Measurements from ENCODE around the gene VPS36.

DNA sequence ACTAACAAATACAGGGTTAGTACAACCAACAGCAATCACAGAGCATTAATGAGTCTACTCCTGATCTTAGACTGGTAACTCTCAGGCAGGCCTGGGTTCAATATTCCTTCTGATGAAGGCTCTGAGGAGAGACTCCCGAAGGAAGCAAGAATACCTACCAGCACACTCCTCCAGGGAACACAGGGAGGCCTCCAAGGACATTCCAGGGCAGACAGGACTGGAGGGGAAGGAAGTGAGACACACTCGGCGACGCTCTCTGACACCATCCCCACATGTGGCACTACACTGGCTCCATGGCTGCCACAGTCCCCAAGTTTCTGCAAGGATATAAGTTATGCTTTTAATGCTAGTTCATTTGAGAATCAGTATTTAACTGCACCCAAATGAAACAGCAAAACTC, 64.6 kb downstream of the VPS36 start:
- no peak for TF ChIP-seq OSR1 (CRISPR knock-in tag; IDR thresholded peaks at IDR 0.05)
- no peak for TF ChIP-seq TOX (CRISPR knock-in tag; IDR thresholded peaks at IDR 0.05; ENCODE audit: borderline replicate concordance)

Measured in SK-N-SH treated with all-trans-retinoic acid at 6 μM for 48 hours (cell line).